ENCODE data around the gene PREX1. TPM values are rescaled to one million over a fixed set of nuclear protein-coding genes. Genes with fewer than 3 reads are reported as not detected.
A peak's percentile ranks its signal among the peaks of the same experiment; 100 is the strongest.

PREX1 gene
- total and polyA plus RNA-seq, 2 experiments from 2014 or later: 2.4 to 10.3 TPM

DNA sequence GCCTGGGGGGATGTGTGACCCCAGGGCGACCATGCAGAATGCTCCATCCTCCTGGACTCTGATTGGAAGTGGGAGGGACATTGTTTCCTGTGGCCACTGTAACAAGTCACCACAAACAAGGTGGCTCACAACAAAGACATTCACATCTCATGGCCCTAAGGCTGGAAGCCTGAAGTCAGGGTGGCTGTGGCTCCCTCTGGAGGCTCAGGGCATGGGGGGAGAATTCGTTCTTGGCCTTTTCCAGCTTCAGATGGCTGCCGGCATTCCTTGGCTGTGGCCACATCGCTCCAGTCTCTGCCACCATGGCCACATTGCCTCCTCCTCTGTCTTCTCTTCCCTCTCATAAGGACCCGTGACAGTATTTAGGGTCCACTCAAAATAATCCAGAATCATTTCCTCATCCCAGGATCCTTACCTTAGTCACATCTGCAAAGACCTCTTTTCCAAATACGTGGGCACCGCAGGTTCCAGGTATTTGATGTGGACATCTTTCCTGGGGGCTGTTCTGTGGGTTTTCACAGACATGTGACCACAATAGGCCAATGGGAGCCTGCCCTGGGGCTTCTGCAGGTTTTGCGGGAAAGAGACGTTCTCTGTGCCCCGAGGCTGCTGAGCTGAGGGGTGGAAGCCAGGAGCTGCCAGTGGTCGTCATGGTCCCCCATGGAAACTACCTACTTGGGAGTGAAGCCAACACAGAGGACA is 249.3 kb downstream of the PREX1 start:
- Mint-ChIP-seq H3K36me3 (ENCODE audit: low read depth) (no peaks in the 10 kb centered on the region), H3K4me1 (peaks cover 7% of the 10 kb centered on the region), H3K9me3 (no peaks in the 10 kb centered on the region; the same call in 2 of the 3 replicates), H3K27ac (no peak overlapping the region), H3K4me3 (no peak overlapping the region), H3K27me3 (ENCODE audit: insufficient read depth, low read depth, poor library complexity) (peaks cover 14% of the 10 kb centered on the region)
- Histone ChIP-seq H3K27ac (ENCODE audit: low read depth) (no peak overlapping the region), H3K4me2 (no peak overlapping the region), H3K4me3 (no peak overlapping the region), H3K27me3 (ENCODE audit: insufficient read depth) (no peaks in the 10 kb centered on the region), H3K79me2 (replicated peaks; ENCODE audit: insufficient read depth) (no peaks in the 10 kb centered on the region), H3K4me1 (ENCODE audit: insufficient read depth) (0 out of 2 replicates have a peak, but pooled peaks cover 3% of the 10 kb centered on the region), H2AFZ (no peak overlapping the region), H3K9me2 (ENCODE audit: insufficient read depth) (no peaks in the 10 kb centered on the region), H3F3A (replicated peaks; ENCODE audit: low read depth) (no peaks in the 10 kb centered on the region), H3K36me3 (ENCODE audit: insufficient read depth) (no peaks in the 10 kb centered on the region), H4K20me1 (replicated peaks; ENCODE audit: insufficient read depth) (no peaks in the 10 kb centered on the region)
- no peak for TF ChIP-seq JUNB (IDR thresholded peaks at IDR 0.05; ENCODE audit: unreplicated experiment)
- TF ChIP-seq, protein P1, sequence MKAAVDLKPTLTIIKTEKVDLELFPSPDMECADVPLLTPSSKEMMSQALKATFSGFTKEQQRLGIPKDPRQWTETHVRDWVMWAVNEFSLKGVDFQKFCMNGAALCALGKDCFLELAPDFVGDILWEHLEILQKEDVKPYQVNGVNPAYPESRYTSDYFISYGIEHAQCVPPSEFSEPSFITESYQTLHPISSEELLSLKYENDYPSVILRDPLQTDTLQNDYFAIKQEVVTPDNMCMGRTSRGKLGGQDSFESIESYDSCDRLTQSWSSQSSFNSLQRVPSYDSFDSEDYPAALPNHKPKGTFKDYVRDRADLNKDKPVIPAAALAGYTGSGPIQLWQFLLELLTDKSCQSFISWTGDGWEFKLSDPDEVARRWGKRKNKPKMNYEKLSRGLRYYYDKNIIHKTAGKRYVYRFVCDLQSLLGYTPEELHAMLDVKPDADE (IDR thresholded peaks at IDR 0.05): no peak
- TF ChIP-seq, protein P2, sequence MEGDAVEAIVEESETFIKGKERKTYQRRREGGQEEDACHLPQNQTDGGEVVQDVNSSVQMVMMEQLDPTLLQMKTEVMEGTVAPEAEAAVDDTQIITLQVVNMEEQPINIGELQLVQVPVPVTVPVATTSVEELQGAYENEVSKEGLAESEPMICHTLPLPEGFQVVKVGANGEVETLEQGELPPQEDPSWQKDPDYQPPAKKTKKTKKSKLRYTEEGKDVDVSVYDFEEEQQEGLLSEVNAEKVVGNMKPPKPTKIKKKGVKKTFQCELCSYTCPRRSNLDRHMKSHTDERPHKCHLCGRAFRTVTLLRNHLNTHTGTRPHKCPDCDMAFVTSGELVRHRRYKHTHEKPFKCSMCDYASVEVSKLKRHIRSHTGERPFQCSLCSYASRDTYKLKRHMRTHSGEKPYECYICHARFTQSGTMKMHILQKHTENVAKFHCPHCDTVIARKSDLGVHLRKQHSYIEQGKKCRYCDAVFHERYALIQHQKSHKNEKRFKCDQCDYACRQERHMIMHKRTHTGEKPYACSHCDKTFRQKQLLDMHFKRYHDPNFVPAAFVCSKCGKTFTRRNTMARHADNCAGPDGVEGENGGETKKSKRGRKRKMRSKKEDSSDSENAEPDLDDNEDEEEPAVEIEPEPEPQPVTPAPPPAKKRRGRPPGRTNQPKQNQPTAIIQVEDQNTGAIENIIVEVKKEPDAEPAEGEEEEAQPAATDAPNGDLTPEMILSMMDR (conservative IDR thresholded peaks at IDR 0.05; ENCODE audit: low read depth in 2 of 2): peak in 1 of 2 experiments; percentile 46; a peak in 2 of 4 replicates
- TF ChIP-seq, protein P3, sequence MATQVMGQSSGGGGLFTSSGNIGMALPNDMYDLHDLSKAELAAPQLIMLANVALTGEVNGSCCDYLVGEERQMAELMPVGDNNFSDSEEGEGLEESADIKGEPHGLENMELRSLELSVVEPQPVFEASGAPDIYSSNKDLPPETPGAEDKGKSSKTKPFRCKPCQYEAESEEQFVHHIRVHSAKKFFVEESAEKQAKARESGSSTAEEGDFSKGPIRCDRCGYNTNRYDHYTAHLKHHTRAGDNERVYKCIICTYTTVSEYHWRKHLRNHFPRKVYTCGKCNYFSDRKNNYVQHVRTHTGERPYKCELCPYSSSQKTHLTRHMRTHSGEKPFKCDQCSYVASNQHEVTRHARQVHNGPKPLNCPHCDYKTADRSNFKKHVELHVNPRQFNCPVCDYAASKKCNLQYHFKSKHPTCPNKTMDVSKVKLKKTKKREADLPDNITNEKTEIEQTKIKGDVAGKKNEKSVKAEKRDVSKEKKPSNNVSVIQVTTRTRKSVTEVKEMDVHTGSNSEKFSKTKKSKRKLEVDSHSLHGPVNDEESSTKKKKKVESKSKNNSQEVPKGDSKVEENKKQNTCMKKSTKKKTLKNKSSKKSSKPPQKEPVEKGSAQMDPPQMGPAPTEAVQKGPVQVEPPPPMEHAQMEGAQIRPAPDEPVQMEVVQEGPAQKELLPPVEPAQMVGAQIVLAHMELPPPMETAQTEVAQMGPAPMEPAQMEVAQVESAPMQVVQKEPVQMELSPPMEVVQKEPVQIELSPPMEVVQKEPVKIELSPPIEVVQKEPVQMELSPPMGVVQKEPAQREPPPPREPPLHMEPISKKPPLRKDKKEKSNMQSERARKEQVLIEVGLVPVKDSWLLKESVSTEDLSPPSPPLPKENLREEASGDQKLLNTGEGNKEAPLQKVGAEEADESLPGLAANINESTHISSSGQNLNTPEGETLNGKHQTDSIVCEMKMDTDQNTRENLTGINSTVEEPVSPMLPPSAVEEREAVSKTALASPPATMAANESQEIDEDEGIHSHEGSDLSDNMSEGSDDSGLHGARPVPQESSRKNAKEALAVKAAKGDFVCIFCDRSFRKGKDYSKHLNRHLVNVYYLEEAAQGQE (IDR thresholded peaks at IDR 0.05; ENCODE audit: unreplicated experiment): no peak
- TF ChIP-seq ZNF114 (CRISPR knock-in tag; IDR thresholded peaks at IDR 0.05): no peak
- TF ChIP-seq NANOG (IDR thresholded peaks at IDR 0.05; ENCODE audit: borderline replicate concordance): no peak
- no peak for TF ChIP-seq CREB1 (CRISPR knock-in tag; IDR thresholded peaks at IDR 0.05; ENCODE audit: low read depth)
- TF ChIP-seq EZH2phosphoT487 (IDR thresholded peaks at IDR 0.05; ENCODE audit: unreplicated experiment): no peak
- DNase-seq (ENCODE audit: low spot score) (no peak), ATAC-seq (no peak)
